Stomach (tissue), 9 donors: Measurements from ENCODE around the gene EYA3. TPM values are rescaled to one million over a fixed set of nuclear protein-coding genes. Genes with fewer than 3 reads are reported as not detected.

ENCODE experiments used
- DNase-seq, 2 donors: peaks; one replicate each; pipeline versions ENCODE4 v3.0.0 to v3.0.0-alpha.2; 2013 to 2019
- H3K27ac ChIP-seq, 5 donors: fragments of 200-600 bp in 4 of 5; sonication (generic) in 4 of 5; one replicate each; pipeline ENCODE4 v1.5.1; 2013 to 2019; ENCODE audit warnings: mild to moderate bottlenecking in 1 of 5, moderate library complexity in 1 of 5
- H3K27me3 ChIP-seq, 3 donors: fragments of 200-600 bp; sonication (generic); one replicate each; pipeline ENCODE4 v1.5.1; 2017 to 2019; ENCODE audit warnings: mixed run types in 1 of 3
- H3K36me3 ChIP-seq, 4 donors: fragments of 200-600 bp; sonication (generic); 1 replicate in 3 of 4; 2 replicates in 1 of 4; pipeline ENCODE4 v1.5.1; 2016 to 2019
- H3K4me1 ChIP-seq, 4 donors: fragments of 200-600 bp; sonication (generic); one replicate each; pipeline ENCODE4 v1.5.1; 2016 to 2019
- H3K4me3 ChIP-seq, 4 donors: fragments of 200-600 bp; sonication (generic) in 3 of 4; one replicate each; pipeline ENCODE4 v1.5.1; 2016 to 2019; ENCODE audit warnings: mild to moderate bottlenecking in 1 of 4
- H3K9me3 ChIP-seq, 4 donors: fragments of 200-600 bp; sonication (generic); one replicate each; pipeline ENCODE4 v1.5.1; 2016 to 2019
- EP300 ChIP-seq: sonication (generic); formaldehyde crosslinking; IDR thresholded peaks from one replicate; pipeline ENCODE4 v1.6.1; 2017; ENCODE audit warnings: antibody characterized with exemption
- POLR2A ChIP-seq, 4 donors: fragments of 450-650 bp; IDR thresholded peaks; one replicate each; pipeline ENCODE4 v1.6.1; 2016; ENCODE audit warnings: antibody characterized with exemption in 4 of 4, control low read depth in 2 of 4, mild to moderate bottlenecking in 1 of 4, moderate library complexity in 1 of 4
- POLR2AphosphoS5 ChIP-seq, 3 donors: sonication (generic); formaldehyde crosslinking; IDR thresholded peaks; one replicate each; pipeline ENCODE4 v1.6.1; 2016; ENCODE audit warnings: antibody characterized with exemption in 3 of 3
- WGBS, 5 donors: extraction: QIAGEN DNeasy Blood & Tissue Kit in 3 of 5; methylation state at CpG; one replicate each; pipeline versions ENCODE4 v1.1.5 to v1.1.7; 2013 to 2018; 5-methylcytosine and 5-hydroxymethylcytosine counted together
- intact Hi-C: fragments of 100-400 bp; cut with DNase I; formaldehyde crosslinking; loops from one replicate; pipeline ENCODE4 v1.15.1; 2023; ENCODE audit warnings: low total_unique reads
- polyA plus RNA-seq, 3 donors: library from polyadenylated mRNA; stranded (reverse); fragments of 200-250 nt; gene quantifications; one replicate each; pipeline ENCODE4 v1.2.3, GENCODE V29; 2013
- total RNA-seq, 5 donors: library from RNA; depleted of rRNA; stranded (reverse); fragments of >200 nt; gene quantifications; one replicate each; pipeline versions ENCODE4 v1.1.0 to v1.2.3, GENCODE V29; 2014 to 2016
- TF ChIP-seq, protein P1 (sequence below), 7 experiments: fragments of 450-650 bp in 4 of 7; fragments of 200-600 bp in 3 of 7; sonication (generic) in 3 of 7; IDR thresholded peaks; one replicate each; pipeline ENCODE4 v1.5.1; 2016 to 2019; ENCODE audit warnings: antibody characterized with exemption in 7 of 7, control low read depth in 2 of 7, mild to moderate bottlenecking in 1 of 7
- donor health status: healthy with polysubstance abuse.
- donor health status: Bipolar disorder and iron deficiency.
- donor health status: healthy.

Gene EYA3
- total and polyA plus RNA-seq, 8 donors = 2.9 to 38.2 (median 12.5) TPM

DNA sequence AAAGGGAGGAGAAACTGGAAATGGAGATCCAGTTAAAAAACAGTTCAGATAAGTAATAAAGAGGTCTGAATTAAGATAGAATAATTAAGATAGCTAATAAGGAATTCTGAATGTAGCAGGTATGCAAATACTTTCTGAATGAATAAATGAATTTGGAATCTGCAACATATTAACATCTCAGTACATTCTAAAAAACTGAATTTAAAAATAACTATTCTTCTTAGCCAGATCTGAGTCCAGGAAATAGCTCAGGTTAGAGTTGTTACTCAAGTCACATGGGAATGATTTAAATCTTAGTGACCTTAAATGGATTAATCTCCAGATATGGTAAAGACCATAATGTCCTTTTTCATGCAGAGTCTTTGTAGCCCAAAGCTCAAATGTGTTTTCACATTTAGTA, 51.2 kb downstream of the EYA3 start:
- H3K27me3 ChIP-seq = no peaks in the 10 kb centered on the region
- no peak overlapping the region for H3K4me3 ChIP-seq
- intact Hi-C loops = no loop called here
- TF ChIP-seq POLR2AphosphoS5 (IDR thresholded peaks at IDR 0.05) (no peak), EP300 (no peak), POLR2A (IDR thresholded peaks at IDR 0.05) (no peak)
- TF ChIP-seq, protein P1, sequence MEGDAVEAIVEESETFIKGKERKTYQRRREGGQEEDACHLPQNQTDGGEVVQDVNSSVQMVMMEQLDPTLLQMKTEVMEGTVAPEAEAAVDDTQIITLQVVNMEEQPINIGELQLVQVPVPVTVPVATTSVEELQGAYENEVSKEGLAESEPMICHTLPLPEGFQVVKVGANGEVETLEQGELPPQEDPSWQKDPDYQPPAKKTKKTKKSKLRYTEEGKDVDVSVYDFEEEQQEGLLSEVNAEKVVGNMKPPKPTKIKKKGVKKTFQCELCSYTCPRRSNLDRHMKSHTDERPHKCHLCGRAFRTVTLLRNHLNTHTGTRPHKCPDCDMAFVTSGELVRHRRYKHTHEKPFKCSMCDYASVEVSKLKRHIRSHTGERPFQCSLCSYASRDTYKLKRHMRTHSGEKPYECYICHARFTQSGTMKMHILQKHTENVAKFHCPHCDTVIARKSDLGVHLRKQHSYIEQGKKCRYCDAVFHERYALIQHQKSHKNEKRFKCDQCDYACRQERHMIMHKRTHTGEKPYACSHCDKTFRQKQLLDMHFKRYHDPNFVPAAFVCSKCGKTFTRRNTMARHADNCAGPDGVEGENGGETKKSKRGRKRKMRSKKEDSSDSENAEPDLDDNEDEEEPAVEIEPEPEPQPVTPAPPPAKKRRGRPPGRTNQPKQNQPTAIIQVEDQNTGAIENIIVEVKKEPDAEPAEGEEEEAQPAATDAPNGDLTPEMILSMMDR (IDR thresholded peaks at IDR 0.05) = no peak
- H3K27ac ChIP-seq = no peak overlapping the region
- DNase-seq = no peak
- peaks cover 4 to 78% (median 66%) of the 10 kb centered on the region in 4 donors for H3K36me3 ChIP-seq
- H3K4me1 ChIP-seq = no peaks in the 10 kb centered on the region
- H3K9me3 ChIP-seq = no peaks in the 10 kb centered on the region

DNA sequence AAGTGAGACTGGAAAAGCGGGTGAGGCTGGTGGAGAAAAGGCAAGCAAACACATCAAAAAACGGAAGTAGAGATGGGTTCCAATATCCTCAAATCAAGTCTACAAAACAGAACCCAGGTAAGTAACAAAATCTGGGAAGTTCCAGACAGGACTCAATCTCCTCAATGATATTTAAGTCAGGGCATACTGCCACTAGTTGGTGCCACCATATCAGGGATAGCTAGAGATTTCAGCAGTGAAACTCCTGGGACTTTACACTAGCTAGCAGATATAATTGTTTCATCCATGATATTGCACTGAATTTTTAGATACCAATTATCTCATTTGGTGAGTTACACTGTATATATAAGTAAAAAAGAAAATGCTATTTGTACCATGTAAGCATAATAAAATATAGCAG, 52.0 kb downstream of the EYA3 start:
- no peaks in the 10 kb centered on the region for H3K27me3 ChIP-seq
- no peak overlapping the region for H3K4me3 ChIP-seq
- H3K27ac ChIP-seq = no peak overlapping the region
- no peak for TF ChIP-seq POLR2A (IDR thresholded peaks at IDR 0.05)
- TF ChIP-seq, protein P1 (IDR thresholded peaks at IDR 0.05) = peak in 1 of 7 experiments; percentile 17
- peaks cover 4 to 70% (median 59%) of the 10 kb centered on the region in 4 donors for H3K36me3 ChIP-seq
- peaks cover 0 to 5% (median 0%) of the 10 kb centered on the region in 4 donors for H3K4me1 ChIP-seq
- intact Hi-C loops = no loop called here
- peak in 1 of 2 donors; percentile 17 for DNase-seq
- no peaks in the 10 kb centered on the region for H3K9me3 ChIP-seq
- WGBS, 5 donors = 63 to 84% (median 72%) methylated on average over 2 of the region's 2 CpGs

DNA sequence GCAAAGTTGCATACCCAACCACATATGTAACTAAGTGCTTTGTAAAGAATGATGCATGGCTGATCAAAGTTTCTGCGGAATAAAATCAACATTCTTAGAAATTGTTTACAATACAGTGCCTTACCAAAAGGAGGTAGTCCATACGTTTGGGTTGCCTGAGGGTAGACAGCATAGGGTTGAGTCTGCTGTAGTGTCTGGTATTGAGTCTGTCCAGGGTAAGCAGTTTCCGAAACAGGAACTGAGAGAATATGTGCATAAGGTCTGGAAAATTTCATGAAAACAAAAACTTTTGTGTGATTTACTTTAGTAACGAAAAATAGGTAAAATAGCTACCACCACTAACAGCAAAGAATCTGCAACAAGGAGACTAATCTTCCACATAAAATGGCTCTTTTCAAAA, 53.0 kb downstream of the EYA3 start:
- Histone ChIP-seq H3K36me3 (peaks cover 4 to 60% (median 49%) of the 10 kb centered on the region in 4 donors), H3K9me3 (no peaks in the 10 kb centered on the region), H3K27me3 (no peaks in the 10 kb centered on the region), H3K4me3 (no peak overlapping the region), H3K4me1 (peaks cover 0 to 5% (median 0%) of the 10 kb centered on the region in 4 donors), H3K27ac (no peak overlapping the region)
- 75 to 82% (median 80%) methylated on average over 4 of the region's 4 CpGs for WGBS, 5 donors
- TF ChIP-seq POLR2AphosphoS5 (IDR thresholded peaks at IDR 0.05) = no peak
- intact Hi-C loops = no loop called here
- DNase-seq = no peak

DNA sequence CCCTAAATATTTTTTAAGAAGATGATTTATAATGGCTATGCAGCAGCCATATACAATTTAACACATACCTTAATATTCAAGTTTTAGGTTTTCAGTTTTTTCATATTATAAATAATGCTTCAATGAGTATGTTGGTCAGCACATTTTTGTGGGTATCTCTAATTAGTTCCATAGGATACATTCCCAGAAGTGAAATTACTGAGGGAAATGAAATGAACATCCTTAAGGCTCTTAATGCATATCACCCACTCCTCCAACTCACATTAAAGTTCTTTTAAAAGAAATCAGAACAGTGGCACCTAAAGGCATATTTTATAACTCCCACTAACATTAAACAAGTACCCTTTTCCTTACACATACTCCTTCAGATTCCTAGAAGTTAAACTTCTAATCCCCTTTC, 56.1 kb downstream of the EYA3 start:
- TF ChIP-seq EP300 (no peak), POLR2A (IDR thresholded peaks at IDR 0.05) (no peak), POLR2AphosphoS5 (IDR thresholded peaks at IDR 0.05) (no peak)
- TF ChIP-seq, protein P1 (IDR thresholded peaks at IDR 0.05) = no peak
- H3K4me1 ChIP-seq = peaks cover 0 to 9% (median 0%) of the 10 kb centered on the region in 4 donors
- H3K9me3 ChIP-seq = no peaks in the 10 kb centered on the region
- no peaks in the 10 kb centered on the region for H3K27me3 ChIP-seq
- no peak for DNase-seq
- peaks cover 1 to 29% (median 21%) of the 10 kb centered on the region in 4 donors for H3K36me3 ChIP-seq
- no peak overlapping the region for H3K27ac ChIP-seq
- intact Hi-C loops = no loop called here
- H3K4me3 ChIP-seq = no peak overlapping the region

- no peak for DNase-seq
- H3K36me3 ChIP-seq = peaks cover 3 to 25% (median 24%) of the 10 kb centered on the region in 4 donors
- no peak for TF ChIP-seq EP300
- no peak for TF ChIP-seq POLR2AphosphoS5 (IDR thresholded peaks at IDR 0.05)
- TF ChIP-seq POLR2A (IDR thresholded peaks at IDR 0.05) = no peak
- TF ChIP-seq, protein P1 (IDR thresholded peaks at IDR 0.05) = no peak
- H3K4me1 ChIP-seq = peaks cover 0 to 9% (median 0%) of the 10 kb centered on the region in 4 donors
- no peaks in the 10 kb centered on the region for H3K9me3 ChIP-seq
- intact Hi-C loops = no loop called here
- peak overlapping the region in 1 of 5 donors; percentile 6 for H3K27ac ChIP-seq
- H3K4me3 ChIP-seq = no peak overlapping the region
- no peaks in the 10 kb centered on the region for H3K27me3 ChIP-seq
These were observed 57.2 kb downstream of the EYA3 start for GRCh38 chr1:28031173-28031572.
